H1 (cell line): ENCODE data around the gene DIPK1B. TPM values are rescaled to one million over a fixed set of nuclear protein-coding genes. Genes with fewer than 3 reads are reported as not detected.

Source experiments
- CTCF ChIA-PET: fragments of 300-600 bp; sonication (Branson Sonifier 250); formaldehyde crosslinking; loops from one replicate; lab custom pipeline; 2021; ENCODE audit not compliant: partially characterized antibody; lab: Charles Lee
- POLR2A ChIA-PET: fragments of 300-600 bp; sonication (Branson Sonifier 250); formaldehyde crosslinking; loops from one replicate; lab custom pipeline; 2021; ENCODE audit warnings: inconsistent platforms; ENCODE audit not compliant: partially characterized antibody; lab: Charles Lee
- DNase-seq, 2 experiments: peaks; one replicate each; pipeline versions ENCODE4 v3.0.0 to v3.0.0-alpha.2; 2010 to 2022; ENCODE audit warnings: low spot score in 2 of 2, low read depth in 1 of 2, mixed read lengths in 1 of 2
- FAIRE-seq: peaks from 2 replicates; lab custom pipeline; 2011; peaks lifted over from hg19 to GRCh38; lab: Jason Lieb, UNC
- H2AFZ ChIP-seq: 2 replicates; pipeline ENCODE4 v1.8.1; 2012; ENCODE audit warnings: low read length, inconsistent platforms
- H2AK5ac ChIP-seq: 2 replicates; pipeline ENCODE4 v1.6.1; 2013; ENCODE audit warnings: low read depth, low read length
- H2BK120ac ChIP-seq: replicated peaks from 2 replicates; pipeline ENCODE3; 2013; ENCODE audit warnings: low read depth, low read length, inconsistent platforms
- H2BK12ac ChIP-seq: 2 replicates; pipeline ENCODE4 v1.6.1; 2013; ENCODE audit warnings: low read depth, low read length
- H2BK15ac ChIP-seq: 2 replicates; pipeline ENCODE4 v1.6.1; 2013; ENCODE audit warnings: low read length
- H2BK20ac ChIP-seq: 2 replicates; pipeline ENCODE4 v1.6.1; 2013; ENCODE audit warnings: low read length
- H2BK5ac ChIP-seq: 2 replicates; pipeline ENCODE4 v1.6.1; 2013; ENCODE audit warnings: low read depth, low read length
- H3K14ac ChIP-seq: 2 replicates; pipeline ENCODE4 v1.6.1; 2013; ENCODE audit warnings: inconsistent platforms; ENCODE audit not compliant: insufficient read length
- H3K18ac ChIP-seq: 2 replicates; pipeline ENCODE4 v1.6.1; 2013; ENCODE audit warnings: low read length; ENCODE audit errors: extremely low read depth
- H3K23ac ChIP-seq: 2 replicates; pipeline ENCODE4 v1.6.1; 2013; ENCODE audit warnings: inconsistent platforms; ENCODE audit not compliant: insufficient read length
- H3K23me2 ChIP-seq: 2 replicates; pipeline ENCODE4 v1.6.1; 2013; ENCODE audit warnings: low read depth, low read length
- H3K27ac ChIP-seq: 2 replicates; pipeline ENCODE4 v1.6.1; 2011; ENCODE audit warnings: low read depth, low read length, inconsistent platforms
- H3K27me3 ChIP-seq, 4 experiments: replicated peaks in 1 of 4; 1 replicate in 1 of 4; 2 replicates in 3 of 4; pipeline versions ENCODE4 v1.6.1 to v1.8.1; 2011 to 2013; ENCODE audit warnings: low read length in 3 of 4, mild to moderate bottlenecking in 3 of 4, inconsistent platforms in 2 of 4, mixed read lengths in 2 of 4, moderate library complexity in 1 of 4; ENCODE audit not compliant: control insufficient read depth in 3 of 4, insufficient read depth in 3 of 4; ENCODE audit errors: extremely low read depth in 1 of 4
- H3K36me3 ChIP-seq, 4 experiments: 2 replicates each; pipeline versions ENCODE4 v1.6.1 to v1.8.1; 2011 to 2013; ENCODE audit warnings: mild to moderate bottlenecking in 4 of 4, low read length in 3 of 4, moderate library complexity in 2 of 4, control low read depth in 1 of 4, inconsistent platforms in 1 of 4; ENCODE audit not compliant: insufficient read depth in 4 of 4, control insufficient read depth in 2 of 4
- H3K4ac ChIP-seq: replicated peaks from 2 replicates; pipeline ENCODE3; 2013; ENCODE audit warnings: low read length, low read depth, mixed read lengths, inconsistent platforms; ENCODE audit not compliant: insufficient read length
- H3K4me1 ChIP-seq, 4 experiments: replicated peaks in 1 of 4; 1 replicate in 1 of 4; 2 replicates in 3 of 4; pipeline versions ENCODE4 v1.6.1 to v1.8.1; 2011 to 2013; ENCODE audit warnings: low read length in 3 of 4, inconsistent platforms in 2 of 4, mixed read lengths in 1 of 4; ENCODE audit not compliant: insufficient read depth in 4 of 4, control insufficient read depth in 3 of 4
- H3K4me2 ChIP-seq, 2 experiments: 2 replicates each; pipeline versions ENCODE4 v1.6.1 to v1.8.1; 2011 to 2013; ENCODE audit warnings: low read depth in 2 of 2, low read length in 2 of 2, control low read depth in 1 of 2, inconsistent platforms in 1 of 2, mild to moderate bottlenecking in 1 of 2; ENCODE audit not compliant: insufficient read depth in 1 of 2
- H3K4me3 ChIP-seq, 4 experiments: fragments of 200-600, 300-600 bp in 1 of 4; sonication (generic), shearing (Covaris generic), sonication (Bioruptor Twin) in 1 of 4; 2 replicates each; pipeline versions ENCODE4 v1.5.1 to v1.8.1; 2011 to 2016; ENCODE audit warnings: low read length in 4 of 4, low read depth in 3 of 4, control low read depth in 2 of 4, inconsistent platforms in 2 of 4, mild to moderate bottlenecking in 2 of 4, mixed read lengths in 1 of 4, moderate library complexity in 1 of 4; ENCODE audit not compliant: insufficient read depth in 2 of 4; ENCODE audit errors: extremely low read depth in 1 of 4
- H3K56ac ChIP-seq: replicated peaks from 2 replicates; pipeline ENCODE3; 2013; ENCODE audit warnings: low read depth, mild to moderate bottlenecking, mixed read lengths, low read length, inconsistent platforms; ENCODE audit not compliant: insufficient read length
- H3K79me1 ChIP-seq: 2 replicates; pipeline ENCODE4 v1.6.1; 2013; ENCODE audit warnings: low read depth, low read length, control low read depth
- H3K79me2 ChIP-seq, 2 experiments: 2 replicates each; pipeline versions ENCODE4 v1.6.1 to v1.8.1; 2012 to 2013; ENCODE audit warnings: low read length in 2 of 2, mild to moderate bottlenecking in 2 of 2, inconsistent platforms in 1 of 2; ENCODE audit not compliant: insufficient read depth in 2 of 2, control insufficient read depth in 1 of 2
- H3K9ac ChIP-seq, 4 experiments: replicated peaks in 1 of 4; 1 replicate in 1 of 4; 2 replicates in 3 of 4; pipeline versions ENCODE4 v1.6.1 to v1.8.1; 2011 to 2013; ENCODE audit warnings: low read depth in 3 of 4, low read length in 3 of 4, control low read depth in 2 of 4, mild to moderate bottlenecking in 2 of 4, moderate library complexity in 2 of 4, inconsistent platforms in 1 of 4; ENCODE audit errors: extremely low read depth in 1 of 4
- H3K9me3 ChIP-seq, 2 experiments: 2 replicates each; pipeline versions ENCODE4 v1.6.1 to v1.8.1; 2012 to 2013; ENCODE audit warnings: mild to moderate bottlenecking in 2 of 2, moderate library complexity in 2 of 2, control low read depth in 1 of 2, inconsistent platforms in 1 of 2, low read depth in 1 of 2, low read length in 1 of 2, mixed read lengths in 1 of 2; ENCODE audit not compliant: insufficient read depth in 2 of 2
- H4K20me1 ChIP-seq, 2 experiments: replicated peaks in 1 of 2; 2 replicates each; pipeline versions ENCODE3 to v1.8.1; 2011 to 2013; ENCODE audit warnings: inconsistent platforms in 2 of 2, low read length in 2 of 2, mild to moderate bottlenecking in 1 of 2; ENCODE audit not compliant: insufficient read depth in 2 of 2, control insufficient read depth in 1 of 2
- H4K5ac ChIP-seq: 2 replicates; pipeline ENCODE4 v1.6.1; 2013; ENCODE audit warnings: low read length, low read depth, mixed read lengths, inconsistent platforms; ENCODE audit not compliant: insufficient read length
- H4K8ac ChIP-seq: 2 replicates; pipeline ENCODE4 v1.8.0; 2013; ENCODE audit warnings: mild to moderate bottlenecking, moderate library complexity, low read length, inconsistent platforms; ENCODE audit not compliant: insufficient read depth; ENCODE audit errors: extremely low read depth
- H4K91ac ChIP-seq: replicated peaks from 2 replicates; pipeline ENCODE3; 2013; ENCODE audit warnings: low read length, mixed read lengths, inconsistent platforms; ENCODE audit not compliant: insufficient read length
- CREB1 ChIP-seq: IDR thresholded peaks from 2 replicates; pipeline ENCODE4 v1.6.1; 2012; ENCODE audit warnings: inconsistent platforms
- CTCF ChIP-seq, 3 experiments: IDR thresholded peaks; 1 replicate in 2 of 3; 2 replicates in 1 of 3; pipeline versions ENCODE4 v1.5.1 to v1.6.1; 2011; ENCODE audit warnings: low read length in 3 of 3, mild to moderate bottlenecking in 3 of 3, inconsistent platforms in 2 of 3, low read depth in 1 of 3, moderate library complexity in 1 of 3; ENCODE audit not compliant: insufficient read depth in 1 of 3; ENCODE audit errors: control extremely low read depth in 1 of 3
- E2F6 ChIP-seq: IDR thresholded peaks from 2 replicates; pipeline ENCODE4 v1.6.1; 2012; ENCODE audit warnings: inconsistent platforms
- HDAC2 ChIP-seq, 2 experiments: fragments of 300-600 bp in 1 of 2; sonication (generic) in 1 of 2; IDR thresholded peaks; 2 replicates each; pipeline ENCODE4 v1.6.1; 2011 to 2012; ENCODE audit warnings: low read depth in 2 of 2, low read length in 2 of 2, mild to moderate bottlenecking in 2 of 2, moderate library complexity in 2 of 2, borderline replicate concordance in 1 of 2, inconsistent platforms in 1 of 2
- SAP30 ChIP-seq: fragments of 300-600 bp; sonication (generic); IDR thresholded peaks from 2 replicates; pipeline ENCODE4 v1.7.1; 2012; ENCODE audit warnings: low read length, moderate library complexity, mild to moderate bottlenecking, inconsistent platforms; ENCODE audit not compliant: insufficient read depth, insufficient replicate concordance
- SIN3A ChIP-seq, 2 experiments: IDR thresholded peaks in 1 of 2; conservative IDR thresholded peaks in 1 of 2; 2 replicates each; pipeline ENCODE4 v1.6.1; 2011 to 2012; ENCODE audit warnings: low read length in 2 of 2, improper control_type of control experiment in 1 of 2, low read depth in 1 of 2, mild to moderate bottlenecking in 1 of 2
- WGBS, 2 experiments: shearing (Covaris generic) in 1 of 2; methylation state at CpG; one replicate each; pipeline versions ENCODE4 v1.1.6 to v1.1.7; 2013 to 2015; ENCODE audit warnings: low lambda C conversion rate in 2 of 2, mixed read lengths in 2 of 2, inconsistent platforms in 1 of 2, low coverage in 1 of 2, missing lambda C conversion rate in 1 of 2; ENCODE audit not compliant: insufficient replicate concordance in 2 of 2, insufficient coverage in 1 of 2, insufficient read length in 1 of 2; ENCODE audit errors: extremely low coverage in 1 of 2, missing lambda C conversion rate in 1 of 2; 5-methylcytosine and 5-hydroxymethylcytosine counted together
- polyA plus RNA-seq, 7 experiments: library from polyadenylated mRNA; depleted of rRNA in 3 of 7; stranded (reverse) in 5 of 7; unstranded in 2 of 7; fragments of >200 nt in 5 of 7; fragments of 200-250 nt in 2 of 7; gene quantifications; 1 replicate in 5 of 7; 2 replicates in 1 of 7; 4 replicates in 1 of 7; pipeline versions ENCODE4 v1.2.1 to v1.2.3, GENCODE V29; 2011 to 2013; ENCODE audit warnings: missing spikeins in 2 of 7, mixed read lengths in 2 of 7
- total RNA-seq: library from RNA; stranded (reverse); fragmentation: NEBNext Ultra II Directional; extraction: Animal tissue kit (Norgen Biotek cat#: 25700); gene quantifications from 2 replicates; pipeline ENCODE4 v1.2.1, GENCODE V29; 2021

DIPK1B gene
- total and polyA plus RNA-seq, 2 of the 8 experiments (the other 6 are each of a cell fraction or from before 2014, with no cell fraction given), result 32.3 to 64.8 TPM

GRCh38 chr9:136726631-136727191, 14.3 kb downstream of the DIPK1B start:
- Histone ChIP-seq H3K4me3 (peak overlapping the region; percentile 89 to 98 (median 95)), H2BK15ac (no peak overlapping the region), H2BK5ac (no peak overlapping the region), H2BK20ac (no peak overlapping the region), H2BK120ac (no peak overlapping the region), H3K27me3 (peaks cover 0 to 9% (median 5%) of the 10 kb centered on the region in 4 experiments; a peak in 5 of 7 replicates), H3K18ac (no peak overlapping the region), H3K9ac (peak overlapping the region in 3 of 4 experiments; percentile 0 to 42 (median 16); a peak in 3 of 7 replicates), H3K23ac (no peak overlapping the region), H3K4me1 (peaks cover 3 to 16% (median 5%) of the 10 kb centered on the region in 4 experiments), H4K91ac (no peak overlapping the region), H3K79me1 (peaks cover 12% of the 10 kb centered on the region), H4K20me1 (peaks cover 26 to 39% of the 10 kb centered on the region in 2 experiments), H2AFZ (no peak overlapping the region), H3K56ac (no peak overlapping the region), H3K14ac (no peak overlapping the region), H2BK12ac (no peak overlapping the region), H3K4ac (no peak overlapping the region), H3K9me3 (no peaks in the 10 kb centered on the region), H4K8ac (no peak overlapping the region), H3K27ac (no peak overlapping the region), H3K36me3 (peaks cover 19 to 46% (median 35%) of the 10 kb centered on the region in 4 experiments), H2AK5ac (no peak overlapping the region), H3K23me2 (peaks cover 13% of the 10 kb centered on the region; the same call in 1 of the 2 replicates), H4K5ac (no peak overlapping the region), H3K79me2 (peaks cover 8 to 36% of the 10 kb centered on the region in 2 experiments), H3K4me2 (peak overlapping the region; percentile 88 to 90)
- DNase-seq (no peak), FAIRE-seq (no peak)
- peak; percentile 9 for TF ChIP-seq SAP30
- peak in 1 of 2 experiments; percentile 69; a peak in 1 of 4 replicates for TF ChIP-seq SIN3A (conservative IDR thresholded peaks at IDR 0.05 in 1 of 2, IDR thresholded peaks at IDR 0.05 in 1 of 2; ENCODE audit: low read depth in 1 of 2, low read length in 2 of 2)
- no peak for TF ChIP-seq HDAC2 (IDR thresholded peaks at IDR 0.05; ENCODE audit: borderline replicate concordance in 1 of 2, low read depth in 2 of 2, low read length in 2 of 2)
- no peak for TF ChIP-seq E2F6
- peak in 2 of 3 experiments; percentile 57 to 58; a peak in 3 of 4 replicates for TF ChIP-seq CTCF (IDR thresholded peaks at IDR 0.05; ENCODE audit: control extremely low read depth in 1 of 3, insufficient read depth in 1 of 3, low read depth in 1 of 3, low read length in 3 of 3)
- 0 out of 2 replicates have a peak, but pooled peaks have one; percentile 8 for TF ChIP-seq CREB1
- CTCF ChIA-PET, result interaction anchor here (0.7 to 6.8 kb wide), 8 partner anchors 10 to 249 kb away, joined by 3 to 62 read pairs (median 3); no protein-coding TSS in a partner anchor
- POLR2A ChIA-PET, result interaction anchor here (0.5 to 14.1 kb wide), 23 partner anchors 10 to 705 kb away, joined by 3 to 223 read pairs (median 5); partner anchors contain the start of genes AGPAT2, DIPK1B, LCN10 and LCN6
- 62% methylated on average over 18 of the region's 18 CpGs; no CpG with 5 or more reads in 1 of the 2 experiments for WGBS, 2 experiments
